NCI-H82 (cell line): ENCODE measurements around the gene PRRX1.

Experiments used
- DNase-seq: peaks from one replicate; lab custom pipeline; 2025; lab: John Stamatoyannopoulos, UW

PRRX1 gene

DNA sequence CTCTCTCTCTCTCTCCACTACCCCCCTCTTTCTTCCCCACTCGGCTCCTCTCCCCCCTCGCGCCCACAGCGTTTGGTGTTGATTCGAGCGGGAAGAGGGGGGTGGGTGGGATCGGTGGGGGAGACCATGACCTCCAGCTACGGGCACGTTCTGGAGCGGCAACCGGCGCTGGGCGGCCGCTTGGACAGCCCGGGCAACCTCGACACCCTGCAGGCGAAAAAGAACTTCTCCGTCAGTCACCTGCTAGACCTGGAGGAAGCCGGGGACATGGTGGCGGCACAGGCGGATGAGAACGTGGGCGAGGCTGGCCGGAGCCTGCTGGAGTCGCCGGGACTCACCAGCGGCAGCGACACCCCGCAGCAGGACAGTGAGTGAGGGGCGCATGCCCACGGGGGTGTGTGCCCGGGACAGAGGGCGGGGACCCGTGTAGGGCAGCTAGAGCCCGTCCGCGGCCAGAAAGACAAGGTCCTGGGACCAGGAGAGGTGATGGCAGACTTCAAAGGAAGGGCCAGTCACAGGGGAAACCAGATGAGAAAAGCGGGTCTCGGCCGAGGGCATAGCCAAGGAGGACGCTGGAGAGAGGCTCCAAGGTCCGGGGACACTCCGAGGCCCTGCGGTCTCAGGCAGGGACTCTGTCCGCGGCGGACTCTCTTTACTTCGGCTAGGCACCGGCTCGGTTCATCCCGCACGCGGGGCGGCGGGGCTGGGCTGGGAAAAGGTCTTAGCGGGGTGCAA lies at the start of gene PRRX1:
PRRX1 (plus strand) TSS at position 39 of the 735 bp plus-strand sequence; CDS start at position 127, 88 bp downstream.
- DNase-seq: peak; percentile 47

DNA sequence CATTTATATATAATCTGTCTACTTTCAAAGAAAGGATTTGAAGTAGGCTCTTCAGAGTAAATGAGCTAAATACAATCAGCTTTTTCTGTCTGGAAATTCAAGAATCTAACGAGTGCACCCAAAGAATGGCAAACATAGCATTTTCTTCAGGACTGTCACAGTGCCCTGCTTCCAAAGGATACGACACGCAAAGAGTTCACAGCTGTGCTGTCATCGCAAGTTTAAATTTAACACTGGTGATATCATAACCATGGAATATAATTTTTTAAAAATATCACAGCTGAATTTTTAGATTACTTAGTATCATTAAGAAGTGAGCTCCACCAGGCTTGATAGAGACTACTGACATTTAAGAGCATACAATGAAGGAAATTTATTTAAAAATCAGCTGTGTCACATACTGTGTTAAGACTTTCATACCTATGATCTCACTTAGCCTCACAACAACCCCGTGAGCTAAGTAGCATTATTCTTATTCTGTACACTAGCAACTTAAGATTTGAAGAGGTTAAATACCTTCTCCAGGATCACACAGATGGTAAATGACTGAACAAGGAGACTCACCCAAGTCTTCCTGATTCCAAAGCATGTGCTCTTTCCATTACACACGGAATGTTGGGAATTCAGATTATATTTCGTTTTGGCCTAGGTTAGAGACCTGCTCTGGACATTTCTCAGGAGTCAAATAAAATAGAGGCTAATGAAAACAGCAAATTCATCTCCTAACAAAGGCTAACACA lies 46.2 kb upstream of the PRRX1 start:
- DNase-seq: no peak

DNA sequence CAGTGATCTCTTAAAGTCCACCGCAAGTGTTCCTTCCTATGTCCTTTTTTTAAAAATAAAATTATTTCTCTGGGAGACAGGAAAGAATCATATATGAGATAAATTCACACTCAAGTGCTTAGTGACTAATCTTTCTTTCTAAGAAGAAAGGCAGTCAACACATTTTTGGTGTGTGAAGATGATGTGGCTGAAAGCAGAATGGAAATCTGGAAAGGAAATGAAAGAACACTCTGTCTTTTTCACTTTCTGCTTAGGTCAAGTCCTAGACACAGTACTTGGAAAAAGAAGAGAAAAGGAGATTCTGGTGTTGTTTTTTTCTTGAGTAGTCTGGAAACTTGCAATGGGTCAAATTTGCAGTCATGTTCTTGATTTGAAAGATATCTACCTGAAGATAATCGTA lies 45.5 kb upstream of the PRRX1 start:
- no peak for DNase-seq

DNA sequence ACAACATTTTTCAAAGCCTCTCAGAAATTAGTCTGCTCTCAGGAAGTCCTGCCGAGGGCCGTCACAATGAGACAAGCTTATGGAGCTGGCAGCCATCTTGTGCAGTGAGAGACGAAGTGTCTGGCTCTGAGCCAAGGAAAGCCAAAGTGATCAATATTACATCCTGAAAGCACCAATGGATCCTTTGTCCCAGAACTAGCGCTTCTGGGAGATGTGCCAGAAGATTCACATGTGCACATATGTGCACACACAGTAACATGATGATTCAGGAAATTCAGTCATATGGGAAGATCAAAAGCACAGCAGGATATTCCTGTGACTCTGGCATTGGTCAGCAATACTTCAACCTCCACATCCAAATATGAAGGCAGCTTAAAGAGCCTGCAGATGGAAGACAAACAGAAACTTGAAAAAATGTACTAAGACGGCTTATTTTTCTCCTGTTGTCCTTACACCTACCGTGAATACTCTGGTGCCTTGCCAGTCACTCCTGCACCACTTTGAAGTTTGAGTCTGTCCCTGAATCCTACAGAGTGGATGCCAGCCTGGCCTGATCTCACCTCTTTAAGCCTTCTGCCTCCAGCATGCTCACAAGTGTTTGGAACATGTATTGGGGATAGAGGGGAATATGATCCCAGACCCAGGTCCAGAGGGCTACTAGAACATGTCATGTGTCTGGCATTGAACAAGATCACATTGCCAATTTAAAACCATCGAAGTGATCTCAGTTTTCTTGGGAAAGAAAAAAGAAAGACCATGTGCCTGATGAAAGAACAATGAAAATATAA lies 44.5 kb upstream of the PRRX1 start:
- DNase-seq: peak; percentile 5

DNA sequence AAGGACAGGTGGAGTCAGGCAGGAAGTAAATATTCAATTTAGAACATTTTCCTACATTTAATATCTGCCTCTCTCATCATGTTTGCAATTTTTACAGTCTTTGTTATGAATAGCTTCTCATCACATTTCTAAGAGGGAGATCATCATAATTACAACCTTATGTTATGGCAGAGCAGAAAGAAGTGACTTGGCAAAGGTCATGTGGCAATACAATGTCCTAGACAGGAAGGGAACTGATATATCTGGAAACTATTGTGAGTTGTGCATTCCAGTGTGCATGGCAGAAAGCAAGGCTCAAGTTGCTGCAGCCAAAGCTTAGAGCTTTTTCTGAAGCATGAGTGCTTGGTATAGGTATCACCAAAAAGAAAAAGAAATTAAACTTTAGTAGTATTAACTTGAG lies 43.8 kb upstream of the PRRX1 start:
- no peak for DNase-seq

DNA sequence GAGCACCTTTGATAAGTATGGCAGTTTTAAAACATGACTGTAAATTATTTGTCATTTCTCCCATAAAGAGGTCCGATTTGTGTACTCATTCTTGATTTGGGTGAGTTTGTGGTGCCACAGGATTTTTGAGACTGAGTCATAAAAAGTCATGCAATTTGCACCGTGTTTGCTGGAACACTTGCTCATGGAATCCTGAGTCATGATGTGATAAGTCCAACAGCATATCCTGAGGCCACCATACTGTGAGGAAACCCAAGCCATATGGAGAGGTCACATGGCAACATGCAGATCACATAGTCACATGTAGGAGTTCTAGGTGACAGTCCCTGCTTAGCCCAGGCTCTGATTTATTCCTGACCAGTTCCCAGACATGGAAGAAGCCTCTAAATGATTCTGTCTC lies 40.8 kb upstream of the PRRX1 start:
- DNase-seq: peak; percentile 6

DNA sequence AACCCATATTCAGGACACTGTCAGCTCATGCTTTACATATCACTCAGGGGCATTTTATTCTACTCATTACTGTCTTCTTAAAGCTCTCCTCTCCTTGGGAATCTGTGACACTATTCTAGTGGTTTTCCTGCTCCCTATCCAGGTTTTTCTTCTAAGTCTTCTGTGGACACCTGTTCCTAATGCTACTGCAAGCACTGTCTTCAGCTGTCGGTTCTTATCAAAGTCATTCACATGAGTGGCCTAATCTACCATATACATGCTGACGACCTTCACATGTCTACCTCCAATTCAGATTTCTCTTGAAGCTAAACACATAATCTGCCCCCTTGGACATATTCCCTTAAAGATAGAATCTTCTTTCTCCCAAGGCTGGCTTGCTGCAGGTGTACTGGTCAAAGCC lies 39.8 kb upstream of the PRRX1 start:
- DNase-seq: no peak

DNA sequence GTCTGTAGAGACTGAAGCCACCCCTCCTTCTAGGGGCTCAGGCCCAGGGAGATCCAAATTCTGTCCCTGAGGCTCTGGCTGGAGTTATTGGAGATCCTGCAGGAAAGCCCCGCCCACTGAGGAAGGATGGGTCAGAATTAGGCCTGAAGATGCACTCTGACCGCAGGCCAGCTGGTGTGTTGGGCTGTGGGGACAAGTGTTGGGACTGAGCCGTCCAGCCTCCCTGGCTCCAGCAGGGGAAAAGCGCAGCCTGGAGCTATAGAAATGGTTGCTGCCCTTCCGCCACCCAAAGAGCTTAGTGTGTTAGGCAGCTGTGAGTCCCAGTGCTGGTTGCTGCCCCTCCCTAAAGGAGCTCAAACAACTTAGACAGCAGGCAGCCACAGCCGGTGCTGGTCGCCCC lies 33.0 kb upstream of the PRRX1 start:
- DNase-seq: peak; percentile 74

DNA sequence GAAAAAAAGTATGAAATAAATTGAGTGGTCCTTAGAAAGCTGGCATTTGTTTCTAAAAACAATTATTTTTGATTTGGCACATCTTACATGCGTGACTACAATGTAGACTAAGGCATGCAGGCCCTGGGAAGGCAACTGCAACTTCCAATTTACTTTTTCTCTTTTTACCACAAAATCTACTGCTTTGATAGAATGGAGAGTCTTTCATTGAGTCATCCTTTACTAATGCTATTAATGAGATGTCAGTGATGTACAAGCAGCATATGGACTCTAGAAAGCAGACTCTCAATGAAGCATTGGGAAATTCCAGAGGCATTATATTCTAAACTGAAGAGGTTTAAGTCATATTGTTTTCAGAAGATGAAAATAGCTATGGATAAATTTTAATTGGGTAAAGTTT lies 29.6 kb upstream of the PRRX1 start:
- no peak for DNase-seq

DNA sequence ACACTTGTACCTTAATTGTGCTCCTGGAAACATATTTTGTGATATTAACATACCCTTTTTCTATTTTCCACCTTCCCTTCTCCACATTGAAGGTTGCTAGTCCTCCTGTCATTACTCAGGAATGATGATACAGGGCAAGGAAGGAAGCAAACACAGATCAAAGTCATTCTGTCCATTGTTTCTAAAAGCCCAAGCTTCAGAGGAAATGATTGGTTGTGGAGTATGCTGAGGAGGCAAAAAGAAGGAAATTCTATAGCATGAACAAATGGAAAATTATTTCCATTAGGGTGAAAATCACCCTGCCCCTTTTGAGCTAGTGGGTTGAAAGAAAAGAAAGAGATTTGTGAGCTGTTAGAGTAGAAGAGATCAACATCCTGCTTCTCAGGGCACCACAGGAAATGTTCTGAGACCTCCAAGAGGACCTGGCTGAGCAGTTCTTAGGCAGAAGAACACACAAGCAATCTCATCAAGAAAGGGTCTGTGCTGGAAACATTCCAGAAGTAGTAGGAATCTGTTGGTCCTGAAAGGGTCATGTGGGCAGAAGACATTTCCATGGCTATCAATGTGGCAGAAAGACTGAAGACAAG lies 29.0 kb upstream of the PRRX1 start:
- no peak for DNase-seq

DNA sequence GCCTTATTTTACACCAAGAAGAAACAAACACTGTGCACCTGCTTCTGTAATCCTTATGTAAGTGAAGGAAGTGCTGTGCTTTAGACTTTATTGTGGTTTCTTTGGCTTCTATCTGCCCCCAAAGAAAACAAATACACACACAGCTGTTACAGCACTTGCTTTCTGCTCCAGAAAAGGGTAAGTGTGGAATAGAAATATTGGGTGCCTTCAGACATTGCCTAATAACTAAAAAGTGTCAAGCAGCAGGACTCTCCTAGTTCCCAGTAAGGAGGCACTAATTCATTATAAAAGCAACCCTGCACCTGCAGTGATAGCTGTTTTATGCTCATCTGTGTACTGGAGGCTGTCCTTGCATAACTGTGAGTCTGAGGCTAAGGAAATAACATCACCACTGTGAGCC lies 23.4 kb upstream of the PRRX1 start:
- no peak for DNase-seq

DNA sequence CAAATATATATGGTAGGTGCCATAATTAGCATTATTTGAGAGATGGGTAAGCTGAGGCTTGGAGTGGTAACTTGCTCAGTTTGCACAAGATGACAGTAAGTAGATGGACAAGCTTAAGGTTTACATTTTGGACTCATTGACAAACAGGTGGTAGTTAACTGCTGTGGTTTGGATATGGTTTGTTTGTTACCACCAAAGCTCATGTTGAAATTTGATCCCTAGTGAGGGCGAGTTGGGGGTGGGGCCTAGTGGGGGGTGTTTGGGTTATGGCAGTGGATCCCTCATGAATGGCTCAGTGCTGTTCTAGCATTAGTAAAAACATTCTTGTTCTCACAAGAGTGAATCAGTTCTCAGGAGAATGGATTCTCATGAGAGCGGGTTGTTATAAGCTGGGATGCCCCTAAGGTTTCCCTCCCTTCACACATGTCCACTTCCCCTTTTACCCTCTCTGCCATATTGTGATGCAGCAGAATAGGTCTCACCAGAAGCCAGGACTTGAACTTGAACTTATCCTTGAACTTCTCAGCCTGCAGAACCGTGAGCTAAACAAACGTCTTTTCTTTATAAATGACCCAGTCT lies 6.6 kb upstream of the PRRX1 start:
- peak; percentile 26 for DNase-seq

DNA sequence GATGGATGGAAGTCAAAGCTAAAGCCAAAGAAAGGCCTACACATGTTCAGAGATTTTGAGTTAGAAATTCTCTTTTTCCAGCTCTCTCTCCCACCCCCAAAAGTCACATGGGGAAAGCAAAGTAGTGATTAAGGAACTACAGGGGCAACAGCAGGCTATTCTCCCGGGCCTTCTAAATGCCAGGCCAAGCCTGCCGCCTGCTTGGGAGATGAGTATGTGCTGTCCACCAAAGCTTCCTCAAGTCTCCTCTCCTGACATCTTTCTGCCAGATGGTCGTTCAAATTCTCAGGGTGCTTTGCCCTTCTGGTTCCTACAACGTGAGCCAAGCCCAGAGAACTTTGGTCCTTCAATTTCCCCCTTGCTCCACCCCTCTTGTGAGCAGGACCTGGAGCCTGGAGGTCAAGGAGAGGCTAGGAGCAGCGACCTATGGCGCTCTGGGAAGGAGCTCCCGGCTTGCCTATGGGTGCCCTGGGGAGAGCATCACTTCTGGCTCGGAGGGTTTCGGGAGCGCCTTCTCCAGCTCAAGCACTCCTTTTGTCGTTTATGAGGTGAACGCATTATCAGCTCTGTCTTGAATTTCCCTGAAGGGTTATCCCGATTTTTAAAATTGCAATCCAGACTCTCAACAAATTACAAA lies 4.4 kb upstream of the PRRX1 start:
- no peak for DNase-seq

DNA sequence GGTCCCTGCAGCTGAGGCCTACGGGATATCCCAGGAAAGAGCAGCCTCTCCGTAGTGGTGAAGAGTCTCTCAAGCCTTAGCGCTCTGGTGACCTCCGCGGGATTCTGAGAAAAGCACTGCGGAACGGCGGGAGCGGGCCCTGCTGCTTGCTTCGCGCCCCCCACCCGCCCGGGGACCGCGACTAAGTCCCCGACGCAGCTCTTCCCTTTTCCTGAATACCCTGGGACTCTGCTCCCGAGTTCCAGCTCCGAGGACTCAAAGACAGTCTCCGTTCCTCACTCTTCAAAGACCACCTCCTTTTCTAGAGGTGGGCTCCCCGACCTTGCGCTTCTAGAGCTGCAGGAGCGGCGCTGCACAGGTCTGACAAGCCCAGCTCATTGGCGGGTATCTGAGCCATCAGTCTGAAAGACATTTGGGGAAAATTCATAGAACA lies 3.6 kb upstream of the PRRX1 start:
- no peak for DNase-seq

DNA sequence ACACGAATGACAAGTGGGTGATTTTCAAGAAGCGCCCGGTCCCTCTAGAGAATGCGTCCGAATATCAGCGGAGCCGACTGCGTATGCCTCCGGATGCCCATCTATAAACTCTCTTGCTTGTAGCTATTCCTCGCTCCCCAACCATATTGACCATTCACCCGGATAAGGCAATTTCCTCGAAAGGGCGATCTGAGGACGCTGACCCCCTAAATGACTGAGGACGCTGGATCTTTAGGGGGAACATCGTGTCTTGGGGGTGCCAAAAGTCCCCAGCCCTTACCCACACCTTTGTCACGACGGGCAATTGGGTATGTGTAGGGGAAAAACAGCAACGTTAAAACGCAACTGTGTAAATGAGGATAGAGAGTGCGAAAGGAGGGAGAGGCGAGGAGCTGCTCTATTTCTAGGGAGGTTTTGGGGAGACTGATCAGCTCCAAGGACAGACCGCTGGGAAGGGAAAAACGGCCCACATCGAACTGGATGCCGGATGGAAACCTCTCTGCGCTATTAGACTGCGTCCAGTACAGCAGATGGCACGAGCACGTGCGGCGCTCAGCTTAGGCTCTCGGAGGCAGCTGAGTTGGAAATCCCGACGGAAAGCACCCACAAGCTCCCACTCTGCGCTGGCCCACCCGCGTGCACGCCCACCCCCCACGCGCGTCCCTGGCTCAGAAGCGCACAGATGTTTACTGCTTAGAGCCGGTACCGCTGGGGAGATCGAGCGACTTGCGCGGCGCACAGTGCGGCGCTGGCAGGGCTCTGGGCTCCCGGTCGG lies 2.9 kb upstream of the PRRX1 start:
- peak; percentile 78 for DNase-seq

DNA sequence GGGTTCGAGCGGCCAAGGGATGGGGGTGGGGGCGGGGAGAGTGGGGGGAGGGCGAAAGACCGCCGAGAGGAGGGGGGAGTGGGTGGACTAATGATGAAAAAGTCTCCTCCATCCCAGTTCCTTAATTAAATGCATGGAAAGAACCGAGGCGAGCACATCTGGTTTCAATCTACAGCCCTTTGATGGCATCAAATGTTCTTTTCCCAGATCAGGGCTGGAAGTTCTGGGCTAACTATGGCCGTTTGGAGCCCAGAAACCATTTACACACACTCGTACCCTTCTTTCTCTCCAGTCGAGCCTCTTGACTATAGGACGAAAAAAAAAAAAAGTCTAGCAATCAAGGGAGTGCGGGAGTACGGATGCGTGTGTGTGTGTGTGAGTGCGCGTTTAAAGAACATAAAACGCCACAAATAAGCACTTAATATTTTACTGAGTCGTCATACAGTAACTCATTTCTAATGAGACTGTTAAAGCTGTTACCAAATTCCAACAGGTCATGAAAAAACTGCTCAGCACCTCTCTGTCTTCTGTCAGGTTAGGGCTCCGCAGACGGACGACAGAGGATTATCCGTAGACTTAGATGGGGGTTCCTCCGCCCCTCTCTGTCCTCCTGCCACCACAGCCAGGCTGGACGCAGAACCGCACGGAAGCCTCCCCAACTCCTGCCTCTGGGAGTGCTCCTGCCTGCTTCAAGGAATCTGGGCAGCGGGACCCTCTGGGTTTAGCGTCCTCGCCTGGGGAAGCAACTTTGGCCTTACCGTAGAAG lies 2.1 kb upstream of the PRRX1 start:
- peak; percentile 87 for DNase-seq

DNA sequence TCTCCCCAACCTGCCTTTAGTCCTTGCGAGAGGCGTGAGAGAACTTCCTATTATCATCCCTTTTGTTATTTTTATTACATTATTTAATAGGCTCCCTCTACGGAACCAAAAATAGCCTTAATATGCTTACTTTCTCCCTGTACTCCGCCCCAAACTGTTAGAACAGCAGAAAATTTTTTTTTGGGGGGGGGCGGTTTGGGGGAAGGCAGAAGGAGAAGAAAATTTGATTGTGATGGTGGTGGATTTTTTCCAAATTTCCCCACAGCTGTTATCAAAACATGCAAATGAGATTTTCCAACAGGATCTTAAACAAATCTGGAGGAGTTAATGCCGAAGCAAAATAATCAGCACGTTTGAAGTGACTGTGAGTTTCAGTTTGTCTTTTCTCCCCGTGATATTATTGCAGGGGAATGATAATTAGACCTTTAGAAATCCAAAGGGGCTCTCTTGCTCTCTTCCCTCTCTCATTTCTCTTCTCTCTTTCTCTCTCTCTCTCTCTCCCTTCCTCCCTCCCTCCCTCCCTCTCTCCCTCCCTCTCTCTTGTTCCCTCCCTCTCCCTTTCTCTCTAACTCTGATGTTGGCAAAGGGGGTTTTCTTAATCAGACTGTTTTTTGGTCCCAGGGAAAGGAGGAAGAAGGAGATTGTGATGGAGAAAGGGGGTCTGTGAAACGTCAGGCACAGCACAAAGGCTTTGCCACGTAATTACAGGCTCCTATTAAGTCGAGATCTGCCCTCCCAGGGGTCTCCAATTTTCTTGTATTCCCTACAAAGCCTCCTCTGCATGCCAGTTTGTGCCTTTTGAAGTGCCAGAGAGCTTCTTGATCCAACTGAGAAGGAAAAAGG lies 1.1 kb upstream of the PRRX1 start:
- DNase-seq: peak; percentile 39

DNA sequence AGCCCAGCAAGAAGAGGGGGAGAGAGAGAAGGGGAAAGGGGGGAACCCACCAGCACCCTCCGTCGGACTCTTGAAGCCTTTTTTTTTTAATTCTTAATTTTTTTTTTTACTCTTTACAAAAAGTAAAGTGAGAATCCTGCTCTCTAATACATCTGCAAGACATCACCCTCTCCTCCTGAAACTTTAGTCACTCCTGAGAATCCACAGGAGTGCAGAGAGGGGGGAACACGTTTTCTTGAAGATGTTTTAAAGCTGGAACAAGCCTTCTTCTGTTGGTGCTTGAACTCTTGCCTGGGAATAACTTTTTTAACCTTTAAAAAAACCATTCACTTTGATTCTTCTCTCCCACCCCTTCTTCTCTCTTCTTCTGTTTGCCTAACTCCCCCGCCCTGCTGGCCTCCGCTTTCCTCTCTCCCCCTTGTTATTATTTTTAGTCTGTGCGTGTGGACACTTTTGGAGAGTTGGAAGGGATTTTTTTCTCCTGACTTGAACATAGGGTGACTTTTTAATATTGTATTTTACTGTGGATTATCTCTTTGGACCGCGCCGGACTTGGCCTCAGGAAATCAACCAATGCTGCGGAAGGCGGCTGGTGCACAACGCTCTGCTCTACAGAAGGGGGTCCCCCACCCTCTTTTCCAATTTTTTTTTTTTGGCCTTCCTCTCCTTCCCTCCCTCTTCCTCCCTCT lies 383 bp upstream of the PRRX1 start:
- peak; percentile 47 for DNase-seq
